ENCODE measurements around the gene CCDC106. TPM values are rescaled to one million over a fixed set of nuclear protein-coding genes. Genes with fewer than 3 reads are reported as not detected.

Gene CCDC106
- 5.9 and 10.7 TPM in 2 replicates for total RNA-seq

- peak; percentile 70 to 79 for DNase-seq (ENCODE audit: low read depth in 2 of 2)
These were observed at the start of gene CCDC106 for GRCh38 chr19:55647732-55648584. TSS of gene CCDC106 (plus strand) at chr19:55648212. CDS start at chr19:55649047, 835 bp downstream.

- peak; percentile 98 for DNase-seq (ENCODE audit: low read depth in 2 of 2)
These were observed 49.1 kb upstream of the CCDC106 start for GRCh38 chr19:55598719-55599467.

GRCh38 chr19:55599468-55599841 lies 48.6 kb upstream of the CCDC106 start, which contains the start of gene FIZ1:
TSS of gene FIZ1 (minus strand) at chr19:55599517. CDS start at chr19:55597865, 1,652 bp downstream.
- peak; percentile 99 for DNase-seq (ENCODE audit: low read depth in 2 of 2)

- DNase-seq (ENCODE audit: low read depth in 2 of 2), result peak; percentile 89 to 91
These were observed 48.0 kb upstream of the CCDC106 start, which contains the start of gene ZNF524 for GRCh38 chr19:55599842-55600661. TSS of gene ZNF524 (plus strand) at chr19:55600288. CDS start at chr19:55602113, 1,825 bp downstream.

GRCh38 chr19:55600662-55601028 lies 47.4 kb upstream of the CCDC106 start:
- DNase-seq (ENCODE audit: low read depth in 2 of 2), result no peak

GRCh38 chr19:55601084-55601483 lies 46.9 kb upstream of the CCDC106 start:
- no peak for DNase-seq (ENCODE audit: low read depth in 2 of 2)

DNA sequence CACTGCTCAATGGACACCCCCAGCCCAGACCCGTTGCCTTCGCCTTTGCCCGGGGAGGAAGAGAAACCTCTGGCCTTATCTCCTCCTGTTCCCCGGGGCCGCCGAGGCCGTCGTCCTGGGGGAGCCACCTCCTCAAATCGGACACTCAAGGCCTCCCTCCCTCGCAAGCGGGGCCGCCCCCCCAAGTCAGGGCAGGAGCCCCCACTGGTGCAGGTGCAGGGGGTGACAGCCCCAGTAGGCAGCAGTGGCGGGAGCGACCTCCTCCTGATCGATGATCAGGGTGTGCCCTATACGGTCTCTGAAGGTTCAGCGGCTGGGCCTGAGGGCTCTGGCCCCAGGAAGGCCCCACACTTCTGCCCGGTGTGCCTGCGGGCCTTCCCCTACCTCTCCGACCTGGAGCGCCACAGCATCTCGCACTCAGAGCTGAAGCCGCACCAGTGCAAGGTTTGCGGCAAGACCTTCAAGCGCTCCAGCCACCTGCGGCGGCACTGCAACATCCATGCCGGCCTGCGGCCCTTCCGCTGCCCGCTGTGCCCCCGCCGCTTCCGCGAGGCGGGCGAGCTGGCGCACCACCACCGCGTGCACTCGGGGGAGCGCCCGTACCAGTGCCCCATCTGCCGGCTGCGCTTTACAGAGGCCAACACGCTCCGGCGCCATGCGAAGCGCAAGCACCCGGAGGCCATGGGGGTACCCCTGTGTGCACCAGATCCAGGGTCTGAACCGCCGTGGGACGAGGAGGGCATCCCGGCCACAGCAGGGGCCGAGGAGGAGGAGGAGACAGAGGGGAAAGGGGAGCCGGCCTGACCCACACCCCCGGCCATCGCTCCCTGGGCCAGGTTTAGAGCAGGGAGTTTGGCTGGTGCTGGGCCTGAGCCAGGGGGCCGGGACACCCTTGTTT lies 45.7 kb upstream of the CCDC106 start:
- no peak for DNase-seq (ENCODE audit: low read depth in 2 of 2)

- DNase-seq (ENCODE audit: low read depth in 2 of 2), result no peak
These were observed 44.9 kb upstream of the CCDC106 start for GRCh38 chr19:55603115-55603514.

- DNase-seq (ENCODE audit: low read depth in 2 of 2), result no peak
These were observed 44.3 kb upstream of the CCDC106 start for GRCh38 chr19:55603581-55604292.

DNA sequence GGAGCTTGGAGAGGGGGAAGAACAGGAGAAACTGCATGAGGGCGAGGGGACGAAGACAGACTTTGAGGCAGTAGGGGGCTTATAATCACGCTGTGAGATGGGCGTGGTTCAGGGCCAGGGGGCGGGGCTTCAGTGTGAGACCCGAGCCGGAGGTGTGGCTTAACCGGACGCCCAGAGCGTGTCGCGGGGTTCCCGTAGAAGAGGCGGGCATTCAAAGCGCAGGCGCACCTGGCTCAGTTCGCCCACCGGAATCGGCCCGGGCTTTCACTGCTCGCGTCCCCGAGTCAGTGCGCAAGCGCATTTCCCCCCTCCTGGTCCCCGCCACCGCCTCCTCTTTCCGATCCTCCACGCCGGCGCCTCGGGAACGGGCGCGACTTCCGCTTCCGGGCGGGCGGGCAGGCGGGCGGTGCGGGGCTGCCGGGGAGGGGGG lies 42.8 kb upstream of the CCDC106 start:
- DNase-seq (ENCODE audit: low read depth in 2 of 2), result peak; percentile 97 to 98

DNA sequence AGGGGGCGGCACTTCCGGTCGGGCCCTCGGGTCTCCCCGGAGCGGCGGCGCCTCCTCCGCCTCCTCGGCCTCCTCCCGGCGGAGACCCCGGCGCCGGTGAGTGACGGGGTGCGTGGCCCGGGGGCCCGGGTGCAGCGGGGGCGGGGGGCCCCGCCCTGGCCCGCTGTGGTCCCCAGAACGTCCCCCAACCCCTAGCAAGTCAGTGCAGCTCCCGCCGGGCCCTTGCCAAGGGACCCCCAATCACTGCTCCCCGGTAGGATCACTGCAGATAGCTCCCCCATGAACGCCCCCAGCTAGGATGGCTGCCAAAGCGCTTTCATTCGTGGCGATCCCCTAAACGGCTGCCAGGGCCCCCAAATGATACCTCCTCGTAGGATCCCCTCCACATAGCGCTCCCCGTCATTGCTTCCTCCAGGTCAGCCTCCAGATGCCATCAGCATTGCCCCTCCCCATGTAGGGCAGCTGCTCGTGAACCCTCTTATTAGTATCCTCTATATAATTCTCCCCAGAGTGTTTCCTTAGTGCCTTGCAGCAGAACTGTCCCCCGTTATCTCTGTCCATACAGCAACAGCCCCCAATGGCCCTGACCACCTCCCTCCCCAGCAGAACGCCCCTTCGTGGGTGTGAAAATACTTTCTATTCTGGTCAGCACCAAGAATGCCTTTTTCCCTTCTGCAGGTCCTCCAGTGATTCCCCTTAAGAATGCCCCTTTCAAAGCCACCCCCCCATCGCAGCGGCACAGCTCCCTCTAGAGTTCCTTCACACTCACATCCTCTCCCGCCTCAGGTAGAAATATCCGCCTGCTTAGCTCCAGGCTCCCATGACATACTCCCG lies 42.2 kb upstream of the CCDC106 start, which contains the start of gene ZNF865:
Gene ZNF865, plus strand, starts transcription at position 11 of the 834 bp plus-strand sequence. CDS start 7,972 bp downstream, outside the sequence.
- DNase-seq (ENCODE audit: low read depth in 2 of 2), result peak; percentile 81 to 89

DNA sequence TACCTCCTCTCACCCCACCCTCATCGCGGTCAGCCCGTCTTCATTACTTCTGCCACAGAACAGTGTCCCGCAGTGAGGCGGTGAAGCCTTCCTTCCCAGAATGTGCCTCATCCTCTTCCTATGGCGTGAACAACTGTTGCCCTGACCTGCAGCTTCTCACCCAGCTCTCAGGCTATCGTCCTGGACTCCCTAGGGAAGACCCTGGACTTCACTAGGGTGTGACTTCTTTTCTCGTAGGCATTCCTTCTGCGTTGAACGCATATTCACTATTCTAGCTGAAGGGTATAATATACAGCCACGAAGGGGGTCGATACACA lies 41.6 kb upstream of the CCDC106 start:
- DNase-seq (ENCODE audit: low read depth in 2 of 2), result no peak

DNA sequence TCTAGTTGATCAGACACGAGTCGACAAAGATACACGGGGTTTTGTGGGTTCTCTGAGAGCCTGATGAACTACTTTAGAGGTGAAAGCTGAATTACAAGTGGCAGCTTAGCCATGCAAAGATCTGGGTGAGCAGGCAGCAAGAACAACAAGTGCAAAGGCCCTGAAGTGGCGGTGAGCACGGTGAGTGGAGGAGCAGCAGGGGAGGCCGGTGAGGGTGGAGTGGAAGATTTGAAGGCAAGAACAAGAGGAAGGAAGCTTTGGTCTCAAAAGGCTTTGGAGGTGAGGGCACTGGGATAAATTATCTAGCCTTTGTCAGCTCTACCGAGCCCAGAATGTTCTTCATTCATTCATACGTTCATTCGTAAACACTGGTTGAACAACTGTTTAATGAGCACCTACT lies 41.2 kb upstream of the CCDC106 start:
- DNase-seq (ENCODE audit: low read depth in 2 of 2), result no peak

- no peak for DNase-seq (ENCODE audit: low read depth in 2 of 2)
These were observed 38.7 kb upstream of the CCDC106 start for GRCh38 chr19:55609326-55609725.

- no peak for DNase-seq (ENCODE audit: low read depth in 2 of 2)
These were observed 36.6 kb upstream of the CCDC106 start for GRCh38 chr19:55611300-55611982.

DNA sequence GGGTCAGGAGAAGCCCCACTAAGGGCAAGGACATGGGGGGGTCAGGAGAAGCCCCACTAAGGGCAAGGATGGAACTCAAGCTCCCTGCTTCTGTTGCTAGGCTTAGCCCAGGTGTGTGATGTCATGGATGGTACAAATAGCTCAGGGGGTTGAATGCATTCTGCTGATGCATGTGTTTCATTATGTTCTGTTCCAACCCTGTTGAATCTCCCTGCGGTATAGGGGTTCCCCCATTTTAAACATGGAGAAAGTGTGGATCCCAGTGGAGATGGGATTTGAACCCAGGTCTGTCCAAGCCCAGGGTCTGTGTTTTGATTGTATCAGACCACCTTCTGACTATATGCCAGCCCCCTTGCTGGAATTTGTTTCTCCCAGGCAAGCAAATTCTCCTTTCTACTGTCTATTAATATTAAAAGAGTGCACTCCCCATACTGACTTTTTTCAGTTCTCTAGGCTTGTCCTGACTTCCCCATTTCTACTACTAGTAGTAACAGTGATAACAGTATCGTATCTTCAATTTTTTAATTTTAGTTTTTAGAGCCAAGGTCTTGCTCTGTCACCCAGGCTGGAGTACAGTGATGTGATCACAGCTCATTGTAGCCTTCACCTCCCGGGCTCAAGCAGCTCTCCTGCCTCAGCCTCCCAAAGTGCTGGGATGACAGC lies 35.9 kb upstream of the CCDC106 start:
- no peak for DNase-seq (ENCODE audit: low read depth in 2 of 2)

- DNase-seq (ENCODE audit: low read depth in 2 of 2), result no peak
These were observed 34.6 kb upstream of the CCDC106 start for GRCh38 chr19:55613396-55613795.
